CD4-positive, alpha-beta T cell treated with Interleukin-10 for 1 hour (primary cell): ENCODE measurements around the gene MAN1A1.
"Not testable (repeated sequence)": the region's sequence is repeated elsewhere in the genome, so short reads cannot be mapped to it uniquely, and the experiment has no call there.

Experiments
- DNase-seq: peaks from one replicate; pipeline ENCODE4 v3.0.0-alpha.2; 2020

Gene MAN1A1

DNA sequence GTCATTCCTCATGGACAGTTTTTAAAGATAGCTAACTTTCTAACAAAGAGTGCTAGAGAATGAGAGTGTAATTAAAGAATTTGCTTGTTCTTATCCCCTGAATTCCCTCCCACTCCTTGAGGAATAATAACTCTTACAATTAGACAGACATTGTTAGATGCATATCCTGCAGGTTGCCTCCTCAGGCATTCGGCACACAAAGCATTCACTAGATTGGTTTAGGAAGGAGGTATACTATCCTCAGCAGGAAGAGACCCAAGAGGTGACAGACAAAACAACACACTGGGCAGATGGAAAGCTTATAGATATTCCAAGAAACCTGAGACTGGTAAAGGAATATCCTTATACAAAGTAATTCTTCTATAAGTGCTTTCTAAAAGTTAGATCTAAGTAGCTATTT lies 162.0 kb downstream of the MAN1A1 start:
- DNase-seq: no peak

DNA sequence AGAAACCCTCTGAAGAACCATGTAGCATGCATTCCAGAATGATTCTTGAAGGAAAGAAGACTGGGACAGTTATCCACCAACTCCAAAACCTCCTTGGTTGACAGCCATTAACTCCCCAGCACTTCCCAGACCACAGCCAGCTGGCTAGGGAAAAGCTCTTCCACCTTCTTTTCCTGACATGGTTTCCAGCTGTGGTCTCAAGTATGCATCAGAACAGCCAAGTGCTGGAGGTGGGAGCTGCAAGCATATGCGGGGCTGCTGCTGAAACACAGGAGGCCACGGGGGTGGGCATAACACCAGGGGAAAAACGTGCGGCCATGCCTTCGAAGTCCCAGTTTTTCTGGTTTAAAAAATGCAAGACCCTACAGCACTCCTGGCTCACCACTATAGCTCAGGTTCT lies 163.1 kb downstream of the MAN1A1 start:
- no peak for DNase-seq

DNA sequence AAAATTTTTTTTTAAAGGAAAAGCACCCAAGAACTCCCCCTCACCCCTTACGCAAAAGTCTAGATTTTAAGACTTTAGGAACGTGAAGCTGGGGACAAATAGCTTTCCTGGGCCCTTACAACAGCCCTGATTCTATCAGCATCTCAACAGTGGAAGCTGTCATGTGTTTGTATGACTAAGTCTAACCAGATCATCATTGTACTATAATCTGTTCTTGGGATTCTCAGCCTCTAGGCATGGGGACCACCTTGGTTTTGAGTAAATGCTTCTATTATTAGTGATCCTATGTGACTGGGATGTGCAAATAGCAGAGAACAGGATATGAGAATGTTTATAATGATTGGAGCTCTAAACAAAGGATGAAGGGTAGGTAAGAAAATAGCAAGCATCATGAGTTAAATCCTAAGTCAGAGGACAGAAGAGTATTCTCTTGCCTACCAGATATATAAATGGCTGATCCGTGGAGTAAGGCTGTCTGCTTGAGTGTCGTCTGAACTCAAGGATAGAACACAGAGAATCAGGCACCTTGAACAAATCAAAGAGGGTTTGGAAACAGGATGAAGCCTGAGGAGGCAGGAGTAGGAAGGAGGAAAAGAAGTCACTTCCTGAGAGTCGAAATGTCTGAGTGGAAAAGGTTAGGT lies 165.4 kb downstream of the MAN1A1 start:
- no peak for DNase-seq

DNA sequence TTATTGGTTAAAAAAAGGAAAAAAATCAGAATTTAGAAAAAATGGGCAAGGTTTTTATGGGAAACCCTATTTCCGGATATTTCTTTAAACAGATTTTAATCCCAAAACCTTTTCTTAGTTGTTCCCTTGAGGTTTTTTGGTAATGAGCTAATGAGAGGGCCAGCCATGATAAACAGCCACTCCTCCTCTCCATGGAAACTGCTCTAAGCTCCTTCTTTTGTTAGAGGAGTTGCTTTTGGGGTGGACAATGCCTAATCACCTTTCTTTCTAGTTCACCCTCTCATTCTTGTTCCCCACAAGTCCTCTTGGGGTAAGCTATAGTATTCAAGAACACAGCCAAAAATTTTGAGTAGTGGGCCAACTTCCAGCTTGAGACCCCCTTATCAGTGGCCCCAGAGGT lies 166.1 kb downstream of the MAN1A1 start:
- no peak for DNase-seq

DNA sequence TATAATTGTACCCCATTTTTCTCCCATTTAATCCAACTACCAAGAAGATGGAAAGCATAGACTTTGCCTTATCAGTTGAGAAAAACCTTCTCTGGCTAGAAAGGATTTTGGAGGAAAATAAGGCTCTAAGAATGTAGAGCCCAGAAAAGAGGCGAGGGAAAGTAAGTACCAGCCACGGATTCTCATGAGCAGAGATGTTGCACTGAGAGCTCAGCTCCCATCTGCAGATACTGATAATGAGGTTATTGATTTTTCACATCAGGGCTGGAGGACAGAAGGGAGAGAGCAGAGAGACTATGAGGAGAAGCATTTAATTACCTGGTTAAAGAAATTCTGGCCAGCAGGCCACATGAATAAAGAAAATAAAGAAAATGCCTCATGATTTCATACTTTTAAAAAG lies 166.7 kb downstream of the MAN1A1 start:
- no peak for DNase-seq

DNA sequence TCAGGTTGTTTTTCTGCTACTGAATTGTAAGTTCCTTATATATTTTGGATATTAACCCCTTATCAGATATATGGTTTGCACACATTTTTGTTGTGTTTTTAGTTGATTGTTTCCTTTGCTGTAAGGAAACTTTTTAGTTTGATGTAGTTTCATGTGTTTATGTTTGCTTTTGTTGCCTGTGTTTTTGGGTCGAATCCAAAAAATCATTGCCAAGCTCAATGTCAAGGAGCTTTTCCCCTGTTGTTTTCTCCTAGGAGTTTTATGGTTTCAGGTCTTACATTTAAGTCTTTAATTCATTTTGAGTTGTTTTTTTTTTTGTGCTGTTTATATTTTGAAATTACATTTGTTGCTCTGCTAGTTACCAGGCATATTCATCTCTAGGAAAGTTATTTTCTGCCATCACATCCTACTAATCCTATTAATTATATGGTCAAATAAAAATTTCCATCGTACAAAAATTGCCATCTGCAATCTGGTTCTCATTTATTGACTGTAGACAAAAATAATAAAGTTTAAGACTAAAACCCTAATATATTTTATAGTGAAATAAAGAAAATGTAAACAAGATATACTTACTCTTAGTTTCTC lies 167.3 kb downstream of the MAN1A1 start:
- DNase-seq: no peak

DNA sequence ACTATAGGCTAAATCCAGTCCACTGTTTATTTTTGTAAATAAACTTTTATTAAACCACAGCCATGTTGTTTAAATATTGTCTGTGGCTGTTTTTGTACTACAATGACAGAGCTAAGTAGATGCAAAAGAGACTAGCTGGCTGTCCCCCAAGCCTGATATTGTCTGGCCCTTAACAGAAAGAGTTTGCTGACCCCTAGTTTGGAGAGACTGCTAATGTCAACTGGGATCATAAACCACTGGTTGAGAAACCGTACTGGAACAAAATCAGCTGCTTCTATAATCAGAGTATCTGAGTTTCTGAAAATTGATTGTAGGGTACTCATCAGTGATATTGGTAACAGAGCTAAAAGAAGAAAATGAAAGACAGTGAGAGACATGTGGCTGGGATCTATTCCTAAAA lies 168.5 kb downstream of the MAN1A1 start:
- no peak for DNase-seq

DNA sequence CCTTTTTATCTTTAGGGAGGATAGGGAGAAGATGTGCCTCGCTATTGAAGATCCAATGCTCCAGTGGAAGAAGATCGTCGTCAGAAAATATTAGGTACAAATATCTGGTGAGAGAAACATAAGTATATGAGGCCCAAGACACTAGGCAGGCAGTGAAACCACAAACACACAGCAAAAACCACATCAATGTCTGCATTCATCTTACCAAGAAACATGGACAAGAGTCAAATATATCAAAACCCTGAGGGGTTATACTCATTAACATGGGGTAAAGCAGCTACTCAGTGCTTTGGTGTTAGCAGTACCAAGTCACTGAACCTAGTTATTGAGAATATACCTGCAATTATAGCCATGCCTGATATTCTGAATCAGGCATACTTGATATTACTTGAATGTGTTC lies 169.7 kb downstream of the MAN1A1 start:
- DNase-seq: peak; percentile 21

DNA sequence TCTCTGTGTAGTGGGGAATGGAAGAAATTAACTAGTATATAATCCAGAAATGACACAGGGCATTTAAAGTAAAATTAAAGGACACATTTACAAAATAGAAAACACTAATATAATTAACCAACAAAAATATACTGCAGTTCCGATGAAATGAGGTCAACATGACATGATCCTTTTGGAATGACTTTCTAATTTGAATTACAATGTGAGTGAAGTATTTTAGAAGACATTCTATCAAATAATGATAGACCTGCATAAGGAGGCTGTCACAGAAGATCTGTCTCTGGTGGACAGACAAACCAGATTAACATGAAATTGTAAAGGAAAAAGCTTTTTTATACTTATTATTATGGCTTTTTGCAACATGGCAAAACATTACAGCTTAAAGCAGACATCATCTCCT lies 170.5 kb downstream of the MAN1A1 start:
- DNase-seq: no peak

DNA sequence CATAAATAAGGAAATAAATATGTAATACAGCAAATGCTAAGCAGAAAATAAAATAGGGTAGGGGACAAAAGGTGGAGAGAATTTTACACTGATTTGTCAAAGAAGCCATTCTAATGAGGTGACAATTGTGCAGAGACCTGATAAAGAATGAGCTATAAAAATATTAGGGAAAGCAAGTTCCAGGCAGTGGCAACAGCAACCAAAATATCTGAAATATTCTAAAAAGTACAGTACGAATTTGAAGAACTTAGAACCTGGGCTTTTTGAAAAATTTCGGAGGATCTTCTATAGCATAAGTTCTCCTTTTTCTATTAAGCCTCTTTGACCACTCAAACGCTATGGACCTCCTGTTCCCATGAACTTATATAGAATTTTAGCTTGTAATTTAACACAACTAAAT lies 173.1 kb downstream of the MAN1A1 start:
- no peak for DNase-seq

DNA sequence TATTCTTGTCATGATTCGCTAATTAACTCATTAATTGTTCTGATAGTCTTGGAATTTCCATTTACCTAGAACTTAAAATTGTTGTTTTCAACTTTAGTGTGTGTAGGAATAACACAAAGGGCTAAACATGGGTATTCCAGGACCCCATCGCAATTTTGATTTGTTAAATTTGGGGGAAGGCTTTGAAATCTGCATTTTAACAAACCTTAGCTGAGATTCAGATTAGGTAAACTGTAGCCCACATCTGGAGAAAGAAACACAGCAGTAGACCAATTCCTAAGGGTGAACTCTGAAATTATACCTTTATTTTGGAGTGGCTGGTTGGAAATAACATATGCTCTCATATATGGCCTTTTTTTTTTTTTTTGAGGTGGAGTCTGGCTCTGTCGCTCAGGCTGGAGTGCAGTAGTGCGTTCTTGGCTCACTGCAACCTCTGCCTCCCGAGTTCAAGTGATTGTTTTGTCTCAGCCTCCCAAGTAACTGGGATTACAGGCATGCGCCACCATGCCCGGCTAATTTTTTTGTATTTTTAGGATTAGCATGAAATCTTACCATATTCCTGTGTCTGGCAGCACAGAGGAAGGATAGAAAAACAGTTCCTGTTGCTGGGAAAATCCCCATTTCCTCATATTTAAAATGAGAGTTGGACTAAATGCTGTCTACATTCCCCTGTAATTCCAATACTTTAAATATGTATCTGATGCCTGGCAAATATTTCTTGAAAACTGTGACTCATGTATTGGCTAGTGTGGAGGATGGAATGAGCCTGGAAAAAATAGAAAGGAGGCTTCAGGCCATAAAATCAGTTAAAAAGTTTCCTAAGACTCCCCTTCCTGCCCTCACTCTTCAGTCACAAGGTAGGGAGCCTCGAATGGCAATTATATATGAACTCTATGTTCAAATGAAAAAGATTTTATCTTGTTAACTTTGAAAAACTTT lies 174.4 kb downstream of the MAN1A1 start:
- DNase-seq: no peak

DNA sequence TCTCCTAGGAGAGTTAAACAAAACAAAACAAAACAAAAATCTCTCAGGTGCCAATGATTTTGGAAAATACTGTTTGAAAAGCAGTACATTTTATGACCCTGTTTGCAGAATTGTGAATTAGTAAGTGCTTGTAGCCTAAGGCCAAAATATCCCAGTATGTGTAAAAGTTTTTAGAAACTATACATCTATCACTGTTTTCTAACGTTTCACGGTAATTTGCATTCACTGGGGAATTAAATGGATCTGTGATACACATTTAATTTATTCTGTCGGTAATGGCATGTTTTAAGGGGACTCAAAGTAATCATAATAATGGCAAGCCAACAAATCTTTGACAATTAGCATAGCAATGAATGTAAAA lies 175.5 kb downstream of the MAN1A1 start:
- no peak for DNase-seq

DNA sequence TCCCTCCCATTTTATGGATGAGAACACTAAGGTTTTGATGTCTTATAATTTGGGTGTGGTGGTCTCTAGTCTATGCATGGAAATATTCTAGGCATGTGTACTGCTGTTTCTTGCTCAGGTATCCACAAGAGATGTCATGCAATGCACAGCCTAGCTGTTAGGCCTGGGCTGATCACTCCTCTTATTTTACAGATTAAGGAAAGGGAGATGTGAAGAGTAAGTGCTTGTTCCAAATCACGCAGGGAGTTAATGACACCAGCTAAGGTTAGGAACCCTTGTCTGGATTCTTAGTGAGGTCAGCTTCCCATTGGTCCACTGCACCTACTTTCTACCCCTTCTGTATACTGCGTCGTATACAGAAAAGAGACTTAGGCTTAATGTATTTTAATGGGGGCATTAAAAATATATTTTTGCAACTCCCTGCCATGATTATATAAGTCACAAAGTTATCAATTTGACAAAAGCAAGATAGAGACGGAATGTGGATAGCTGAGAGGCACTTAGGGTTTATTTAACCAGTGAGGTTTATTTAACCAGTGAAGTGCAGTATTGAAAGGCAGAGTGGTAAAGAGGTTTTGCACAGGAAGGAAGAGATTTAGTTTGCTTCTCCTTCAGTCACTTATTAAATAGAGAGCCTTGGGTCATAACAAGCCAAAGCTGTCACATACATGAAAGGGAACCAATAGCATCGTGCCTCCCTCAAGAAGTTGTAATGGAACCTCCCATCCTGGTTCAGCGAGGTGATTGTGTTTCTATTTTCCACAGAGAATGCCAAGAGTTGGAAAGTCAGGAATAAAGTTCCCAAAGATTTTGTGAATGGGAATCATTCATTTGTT lies 176.1 kb downstream of the MAN1A1 start:
- DNase-seq: no peak

DNA sequence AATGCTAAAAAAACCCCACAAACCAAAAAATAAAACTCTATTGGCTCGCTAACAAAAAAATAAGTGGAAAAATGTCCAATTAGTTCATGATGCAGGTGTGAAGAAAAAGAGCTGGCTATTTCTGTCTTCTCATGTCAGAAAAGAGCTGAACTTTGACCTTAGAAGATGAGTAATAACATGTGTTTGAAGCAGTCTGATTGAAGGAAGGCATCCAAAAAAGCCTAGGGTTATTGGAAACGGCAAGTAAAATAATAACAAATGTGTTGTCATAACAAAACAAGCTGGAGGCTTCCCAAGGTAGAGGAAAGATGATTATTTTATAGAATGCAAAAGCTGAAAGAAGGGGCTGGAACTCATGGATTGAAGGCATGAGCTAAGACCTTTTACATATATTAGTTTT lies 176.7 kb downstream of the MAN1A1 start:
- no peak for DNase-seq

DNA sequence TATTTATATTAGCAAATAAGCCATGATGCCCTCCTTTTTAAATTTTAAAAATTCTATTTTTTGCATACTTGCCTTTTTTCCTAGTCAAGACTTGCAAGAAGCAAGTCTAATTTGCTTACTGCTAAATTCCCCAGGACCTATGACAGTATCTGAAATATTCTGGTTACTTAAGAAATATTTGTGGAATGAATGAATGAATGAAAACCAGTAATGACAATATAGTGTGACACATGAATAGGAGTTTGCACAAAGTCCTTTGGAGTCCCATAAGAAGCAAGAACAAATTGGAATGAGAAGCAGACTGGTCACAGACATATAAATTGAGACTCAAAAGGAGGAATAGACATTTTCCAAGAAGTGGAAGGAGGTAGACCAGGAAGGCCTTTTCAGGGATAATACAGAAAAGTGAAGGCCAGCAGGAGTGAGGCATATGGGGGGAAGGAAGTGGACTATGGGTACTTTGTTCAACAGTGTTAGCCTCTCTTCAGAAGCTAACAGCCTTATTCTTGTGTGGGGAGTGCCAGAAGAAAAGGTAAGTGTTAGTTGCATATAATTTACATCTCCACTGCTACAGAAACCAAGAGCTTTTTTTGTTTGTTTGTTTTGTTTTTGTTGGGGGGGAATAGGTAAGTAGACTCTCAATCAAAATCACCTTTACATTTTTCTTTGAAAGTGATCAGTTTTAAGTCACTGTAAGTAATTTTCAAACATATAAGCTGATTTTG lies 177.5 kb downstream of the MAN1A1 start:
- DNase-seq: no peak

DNA sequence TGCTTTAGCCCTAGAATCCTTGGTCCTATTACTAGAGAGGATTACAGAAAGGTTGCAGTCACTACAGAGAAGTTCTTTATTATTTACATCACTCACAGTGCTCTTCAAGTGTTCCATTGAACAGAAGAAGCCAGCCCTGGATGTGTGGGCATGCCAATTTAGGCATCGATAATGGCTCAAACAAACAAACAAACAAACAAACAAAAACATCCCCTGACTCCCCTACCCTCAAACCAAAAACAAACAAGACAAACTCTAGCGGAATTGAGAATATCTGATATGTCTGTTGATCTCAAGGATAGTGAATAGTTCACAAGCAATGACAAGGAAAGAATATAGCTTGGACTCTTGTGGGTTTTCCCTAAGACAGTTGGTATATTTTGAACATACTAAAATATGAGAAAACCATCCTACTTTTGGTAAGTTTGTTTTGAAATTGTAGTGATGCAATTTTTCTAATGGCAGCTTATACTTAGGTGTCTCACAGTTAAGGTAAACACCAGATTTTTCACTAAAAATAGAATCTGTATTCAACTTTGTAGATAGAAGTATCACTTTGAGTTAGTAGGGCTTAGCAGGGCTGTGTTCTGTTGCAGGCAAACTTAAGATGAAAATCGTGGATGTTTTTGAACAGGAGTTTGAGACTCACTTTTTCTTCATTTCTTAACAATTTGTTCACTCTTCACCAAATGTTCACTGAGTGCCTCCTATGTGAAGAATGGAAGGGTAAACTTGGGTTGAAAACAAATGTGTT lies 178.3 kb downstream of the MAN1A1 start:
- DNase-seq: no peak

DNA sequence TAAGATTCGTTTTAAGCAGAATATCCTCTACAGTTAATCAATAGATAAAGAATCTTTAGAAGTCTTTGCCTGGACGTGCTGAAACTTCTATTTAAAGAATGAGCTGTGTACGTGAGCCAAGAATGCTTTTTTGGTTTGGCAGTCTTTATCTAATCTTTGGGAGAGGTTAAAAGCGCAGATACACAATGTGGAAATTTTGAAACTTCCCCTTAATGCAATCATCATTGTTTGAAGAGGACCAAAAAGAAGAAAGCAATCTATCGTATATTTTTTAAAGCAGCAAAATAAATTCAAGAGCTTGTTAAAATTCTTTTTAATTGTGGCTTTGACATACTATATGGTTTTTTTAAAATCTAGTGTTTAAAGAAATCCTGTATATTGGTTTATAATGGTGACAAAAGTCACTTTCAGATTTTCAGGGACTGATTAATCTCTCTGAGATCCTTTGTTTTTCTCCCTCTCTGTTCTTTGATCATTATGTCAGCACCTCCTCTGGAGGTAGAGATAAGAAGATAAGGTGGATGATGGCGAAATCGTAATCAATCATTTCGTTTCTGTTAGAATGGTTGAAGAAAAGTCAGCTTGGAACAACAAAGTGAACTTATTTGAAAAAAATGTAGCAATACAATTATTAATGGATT lies 179.0 kb downstream of the MAN1A1 start:
- no peak for DNase-seq

DNA sequence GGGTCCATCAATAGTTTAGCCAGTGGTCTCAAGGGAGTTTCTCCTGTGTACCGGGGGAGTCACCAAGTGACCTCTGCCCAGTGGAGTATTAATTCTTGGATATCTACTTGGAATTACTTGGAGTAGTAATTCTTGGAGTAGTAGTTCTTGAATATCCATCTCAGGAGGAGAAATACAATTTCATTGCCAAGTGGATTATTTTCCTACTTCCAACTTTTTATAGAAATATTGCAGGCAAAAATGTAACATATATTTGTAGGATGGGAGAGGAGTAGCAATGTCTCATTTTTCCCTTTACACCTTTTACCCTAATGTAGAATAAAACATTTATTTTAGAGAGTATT lies 179.5 kb downstream of the MAN1A1 start:
- no peak for DNase-seq

DNA sequence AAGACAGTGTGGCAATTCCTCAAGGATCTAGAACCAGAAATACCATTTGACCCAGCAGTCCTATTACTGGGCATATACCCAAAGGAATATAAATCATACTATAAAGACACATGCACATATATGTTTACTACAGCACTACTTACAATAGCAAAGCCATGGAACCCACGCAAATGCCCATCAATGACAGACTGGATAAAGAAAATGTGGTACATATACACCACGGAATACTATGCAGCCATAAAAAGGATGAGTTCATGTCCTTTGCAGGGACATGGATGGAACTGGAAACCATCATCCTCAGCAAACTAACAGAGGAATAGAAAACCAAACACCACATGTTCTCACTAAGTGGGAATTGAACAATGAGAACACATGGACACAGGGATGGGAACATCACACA lies 180.2 kb downstream of the MAN1A1 start:
- not testable (repeated sequence) for DNase-seq

DNA sequence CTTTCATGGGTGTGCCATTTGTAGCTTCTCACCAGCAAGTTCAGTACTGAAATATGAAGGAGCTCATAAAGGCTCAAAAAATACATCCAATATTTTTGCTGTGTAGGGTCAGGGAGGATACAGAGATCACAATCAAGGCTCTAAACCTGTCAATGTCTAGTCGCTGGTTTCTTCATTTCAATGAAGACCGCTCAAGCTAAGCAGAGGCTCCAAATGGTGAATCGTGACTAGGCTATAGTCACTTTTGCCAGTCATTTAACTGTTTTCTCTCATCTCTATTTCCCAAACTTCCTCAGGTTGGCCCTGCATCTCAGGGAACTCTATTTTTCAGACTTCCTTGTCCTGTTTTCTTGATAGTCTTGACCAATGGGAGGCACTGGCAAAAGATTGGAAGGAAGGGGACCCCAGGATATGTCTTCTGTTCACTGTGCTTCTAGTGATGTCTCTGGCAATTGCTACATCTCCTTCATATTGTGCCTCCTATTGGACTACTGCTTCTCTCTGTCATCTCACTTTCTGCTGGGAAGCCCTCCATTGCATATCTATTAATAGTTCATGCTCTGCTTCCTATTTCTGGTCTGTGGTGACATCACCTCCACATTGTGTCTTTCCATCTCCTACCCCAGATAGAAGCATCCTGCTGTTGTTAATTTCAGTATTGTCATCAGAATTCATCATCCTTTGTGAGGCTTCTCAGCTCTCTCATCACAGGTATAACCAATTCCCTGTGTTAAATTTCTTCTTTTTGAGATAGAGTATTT lies 183.4 kb downstream of the MAN1A1 start:
- DNase-seq: no peak

DNA sequence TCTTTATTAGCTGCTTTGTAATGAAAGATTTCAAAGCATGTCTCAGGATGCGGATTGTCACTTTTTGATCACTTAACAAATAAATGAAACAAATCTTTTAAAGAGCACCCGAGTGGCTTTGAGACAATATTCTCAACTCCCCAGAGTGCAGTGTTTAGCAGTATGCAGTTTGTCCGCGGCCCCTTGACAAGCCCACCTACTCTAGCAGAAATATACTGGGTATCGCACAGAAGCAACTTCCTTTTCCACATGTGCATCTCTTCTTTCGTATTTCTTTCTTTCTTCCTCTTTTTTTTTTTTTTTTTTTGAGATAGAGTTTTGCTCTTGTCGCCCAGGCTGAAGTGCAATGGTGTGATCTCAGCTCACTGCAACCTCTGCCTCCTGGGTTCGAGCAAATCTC lies 186.6 kb downstream of the MAN1A1 start:
- no peak for DNase-seq
